Chondrocyte (in vitro differentiated cells): ENCODE results near the gene LRMDA. TPM values are rescaled to one million over a fixed set of nuclear protein-coding genes. Genes with fewer than 3 reads are reported as not detected.

Experiments used
- DNase-seq: peaks from one replicate; pipeline ENCODE4 v3.0.0; 2021; ENCODE audit warnings: mixed read lengths, low spot score
- H3K27ac Mint-ChIP-seq: one replicate; pipeline ENCODE4 v1.8.0; 2021; ENCODE audit warnings: mild to moderate bottlenecking, moderate library complexity, mixed read lengths; ENCODE audit not compliant: unreplicated experiment
- H3K27me3 Mint-ChIP-seq: 2 replicates; pipeline ENCODE4 v1.8.0; 2021; ENCODE audit warnings: low read depth, mixed read lengths
- H3K36me3 Mint-ChIP-seq: 2 replicates; pipeline ENCODE4 v1.8.0; 2021; ENCODE audit warnings: low read depth, mixed read lengths
- H3K4me1 Mint-ChIP-seq: 2 replicates; pipeline ENCODE4 v1.8.0; 2021; ENCODE audit warnings: low read depth, mild to moderate bottlenecking, mixed read lengths
- H3K4me3 Mint-ChIP-seq: one replicate; pipeline ENCODE4 v1.8.0; 2021; ENCODE audit warnings: mild to moderate bottlenecking, moderate library complexity, mixed read lengths; ENCODE audit not compliant: unreplicated experiment
- H3K9me3 Mint-ChIP-seq: 2 replicates; pipeline ENCODE4 v1.8.0; 2021; ENCODE audit warnings: low read depth, mixed read lengths
- total RNA-seq: library from RNA; stranded (reverse); gene quantifications from 3 replicates; pipeline ENCODE4 v1.2.1, GENCODE V29; 2021
- TF ChIP-seq, protein P1 (sequence below): fragments of 200-600 bp; sonication (generic); IDR thresholded peaks from 2 replicates; pipeline ENCODE4 v1.5.0; 2021; ENCODE audit warnings: antibody characterized with exemption, mild to moderate bottlenecking, moderate library complexity

The LRMDA gene
- total RNA-seq, 1 donor from 2014 or later = 2.8 TPM

- Mint-ChIP-seq H3K36me3 (no peaks in the 10 kb centered on the region), H3K9me3 (no peaks in the 10 kb centered on the region), H3K27me3 (peaks cover 6% of the 10 kb centered on the region), H3K4me1 (peaks cover 5% of the 10 kb centered on the region), H3K27ac (no peak overlapping the region), H3K4me3 (no peak overlapping the region)
- TF ChIP-seq, protein P1, sequence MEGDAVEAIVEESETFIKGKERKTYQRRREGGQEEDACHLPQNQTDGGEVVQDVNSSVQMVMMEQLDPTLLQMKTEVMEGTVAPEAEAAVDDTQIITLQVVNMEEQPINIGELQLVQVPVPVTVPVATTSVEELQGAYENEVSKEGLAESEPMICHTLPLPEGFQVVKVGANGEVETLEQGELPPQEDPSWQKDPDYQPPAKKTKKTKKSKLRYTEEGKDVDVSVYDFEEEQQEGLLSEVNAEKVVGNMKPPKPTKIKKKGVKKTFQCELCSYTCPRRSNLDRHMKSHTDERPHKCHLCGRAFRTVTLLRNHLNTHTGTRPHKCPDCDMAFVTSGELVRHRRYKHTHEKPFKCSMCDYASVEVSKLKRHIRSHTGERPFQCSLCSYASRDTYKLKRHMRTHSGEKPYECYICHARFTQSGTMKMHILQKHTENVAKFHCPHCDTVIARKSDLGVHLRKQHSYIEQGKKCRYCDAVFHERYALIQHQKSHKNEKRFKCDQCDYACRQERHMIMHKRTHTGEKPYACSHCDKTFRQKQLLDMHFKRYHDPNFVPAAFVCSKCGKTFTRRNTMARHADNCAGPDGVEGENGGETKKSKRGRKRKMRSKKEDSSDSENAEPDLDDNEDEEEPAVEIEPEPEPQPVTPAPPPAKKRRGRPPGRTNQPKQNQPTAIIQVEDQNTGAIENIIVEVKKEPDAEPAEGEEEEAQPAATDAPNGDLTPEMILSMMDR = no peak
- no peak for DNase-seq
Measured at GRCh38 chr10:75866300-75866625, 434.8 kb downstream of the LRMDA start.

GRCh38 chr10:75866731-75867130 lies 435.3 kb downstream of the LRMDA start:
- peaks cover 5% of the 10 kb centered on the region for H3K4me1 Mint-ChIP-seq
- TF ChIP-seq, protein P1 = no peak
- no peak overlapping the region for H3K4me3 Mint-ChIP-seq

GRCh38 chr10:75868574-75868973 lies 437.1 kb downstream of the LRMDA start:
- Mint-ChIP-seq H3K27me3 (peaks cover 13% of the 10 kb centered on the region), H3K9me3 (no peaks in the 10 kb centered on the region), H3K36me3 (no peaks in the 10 kb centered on the region), H3K27ac (no peak overlapping the region), H3K4me1 (peaks cover 5% of the 10 kb centered on the region), H3K4me3 (no peak overlapping the region)
- TF ChIP-seq, protein P1 = no peak
- DNase-seq = no peak

More at GRCh38 chr10:75866731-75867130, 435.3 kb downstream of the LRMDA start:
- no peaks in the 10 kb centered on the region for H3K36me3 Mint-ChIP-seq
- peaks cover 7% of the 10 kb centered on the region for H3K27me3 Mint-ChIP-seq
- no peaks in the 10 kb centered on the region for H3K9me3 Mint-ChIP-seq
- no peak for DNase-seq
- H3K27ac Mint-ChIP-seq = no peak overlapping the region

DNA sequence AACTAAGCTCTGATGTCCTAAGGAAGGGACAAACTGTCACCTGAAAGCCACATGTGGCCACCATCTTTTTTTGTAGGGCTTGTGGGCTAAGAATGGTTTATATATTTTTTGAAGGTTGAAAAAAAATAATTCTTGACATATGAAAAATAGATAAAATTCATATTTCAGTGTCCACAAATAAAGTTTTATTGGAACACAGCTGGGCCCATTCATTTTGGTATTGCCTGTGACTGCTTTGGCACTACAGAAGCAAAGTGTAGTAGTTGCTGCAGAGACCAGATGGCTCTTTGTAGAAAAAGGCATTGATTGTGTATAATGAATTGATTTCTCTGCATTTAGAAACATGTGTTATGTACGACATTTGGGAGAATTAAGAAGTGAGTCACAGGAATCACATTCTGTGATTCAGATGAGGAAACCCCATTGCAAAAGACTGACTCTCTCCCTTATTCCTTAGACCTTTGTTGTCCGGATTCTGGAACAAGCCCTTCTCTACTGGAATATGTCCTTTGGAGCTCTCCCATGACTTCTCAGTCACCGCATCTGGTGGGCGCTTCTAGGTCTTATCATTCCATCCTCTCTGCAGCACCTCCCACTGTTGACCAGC lies 438.7 kb downstream of the LRMDA start:
- H3K27ac Mint-ChIP-seq = no peak overlapping the region
- peaks cover 13% of the 10 kb centered on the region for H3K27me3 Mint-ChIP-seq
- no peaks in the 10 kb centered on the region for H3K9me3 Mint-ChIP-seq
- no peaks in the 10 kb centered on the region for H3K36me3 Mint-ChIP-seq
- H3K4me1 Mint-ChIP-seq = peaks cover 5% of the 10 kb centered on the region
- no peak for DNase-seq
- H3K4me3 Mint-ChIP-seq = no peak overlapping the region
- TF ChIP-seq, protein P1 = no peak

DNA sequence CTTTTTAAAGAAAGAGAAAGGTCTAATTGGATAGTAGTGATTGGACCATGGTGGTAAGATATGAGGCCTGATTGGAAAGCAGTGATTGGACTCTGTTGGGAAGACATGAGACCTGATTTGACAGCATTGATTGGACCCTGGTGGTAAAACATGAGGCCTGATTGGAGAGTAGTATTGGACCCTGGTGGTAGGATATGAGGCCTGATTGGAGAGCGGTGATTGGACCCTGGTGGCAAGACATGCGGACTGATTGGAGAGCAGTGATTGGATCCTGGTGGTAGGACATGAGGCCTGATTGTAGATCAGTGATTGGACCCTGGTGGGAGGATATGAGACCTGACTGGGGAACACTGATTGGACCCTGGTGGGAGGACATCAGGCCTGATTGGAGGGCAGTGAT lies 444.3 kb downstream of the LRMDA start:
- Mint-ChIP-seq H3K27ac (no peak overlapping the region), H3K36me3 (no peaks in the 10 kb centered on the region), H3K4me1 (no peaks in the 10 kb centered on the region), H3K9me3 (no peaks in the 10 kb centered on the region), H3K4me3 (no peak overlapping the region), H3K27me3 (peaks cover 32% of the 10 kb centered on the region)
- DNase-seq = no peak
- TF ChIP-seq, protein P1 = no peak
